Keratinocyte (primary cell): ENCODE measurements around the gene EHD3. TPM values are rescaled to one million over a fixed set of nuclear protein-coding genes. Genes with fewer than 3 reads are reported as not detected.

Experiments used
- DNase-seq: peaks from one replicate; pipeline ENCODE4 v3.0.0-alpha.2; 2011; ENCODE audit warnings: low read depth, missing footprints, low spot score
- FAIRE-seq: peaks from 2 replicates; lab custom pipeline; 2011; peaks lifted over from hg19 to GRCh38; lab: Jason Lieb, UNC
- H2AFZ ChIP-seq: 2 replicates; pipeline ENCODE4 v1.6.0; 2012; ENCODE audit warnings: low read length, control low read depth, inconsistent platforms; ENCODE audit not compliant: control insufficient read depth
- H3K27ac ChIP-seq: 2 replicates; pipeline ENCODE4 v1.5.1; 2011; ENCODE audit warnings: low read length; ENCODE audit not compliant: control insufficient read depth, insufficient read depth
- H3K27me3 ChIP-seq: 3 replicates; pipeline ENCODE4 v1.6.0; 2011; ENCODE audit warnings: low read length; ENCODE audit not compliant: control insufficient read depth, insufficient read depth; ENCODE audit errors: extremely low read depth
- H3K36me3 ChIP-seq, 2 experiments: 2 replicates in 1 of 2; 3 replicates in 1 of 2; pipeline ENCODE4 v1.5.1; 2011; ENCODE audit warnings: low read length in 2 of 2, mild to moderate bottlenecking in 1 of 2; ENCODE audit not compliant: control insufficient read depth in 2 of 2, insufficient read depth in 2 of 2; ENCODE audit errors: extremely low read depth in 1 of 2
- H3K4me1 ChIP-seq: 3 replicates; pipeline ENCODE4 v1.5.1; 2011; ENCODE audit warnings: low read length; ENCODE audit not compliant: control insufficient read depth, insufficient read depth; ENCODE audit errors: extremely low read depth
- H3K4me2 ChIP-seq: 3 replicates; pipeline ENCODE4 v1.6.0; 2011; ENCODE audit warnings: low read depth, low read length; ENCODE audit not compliant: control insufficient read depth, insufficient read depth; ENCODE audit errors: extremely low read depth
- H3K4me3 ChIP-seq, 3 experiments: fragments of 200-600 bp in 1 of 3; sonication (generic) in 1 of 3; 2 replicates in 2 of 3; 3 replicates in 1 of 3; pipeline ENCODE4 v1.5.1; 2011 to 2016; ENCODE audit warnings: low read length in 3 of 3, mild to moderate bottlenecking in 3 of 3, control low read depth in 2 of 3, inconsistent platforms in 1 of 3, low read depth in 1 of 3, mixed read lengths in 1 of 3, mixed run types in 1 of 3, moderate library complexity in 1 of 3; ENCODE audit not compliant: control insufficient read depth in 2 of 3, insufficient read depth in 2 of 3; ENCODE audit errors: extremely low read depth in 1 of 3
- H3K79me2 ChIP-seq: 2 replicates; pipeline ENCODE4 v1.6.0; 2012; ENCODE audit warnings: low read length; ENCODE audit not compliant: control insufficient read depth, insufficient read depth
- H3K9ac ChIP-seq: 3 replicates; pipeline ENCODE4 v1.6.0; 2011; ENCODE audit warnings: low read length; ENCODE audit not compliant: control insufficient read depth, insufficient read depth; ENCODE audit errors: extremely low read depth
- H3K9me1 ChIP-seq: 3 replicates; pipeline ENCODE4 v1.6.0; 2011; ENCODE audit warnings: low read length; ENCODE audit not compliant: control insufficient read depth, insufficient read depth; ENCODE audit errors: extremely low read depth
- H3K9me3 ChIP-seq: 2 replicates; pipeline ENCODE4 v1.5.1; 2012; ENCODE audit warnings: low read depth, low read length; ENCODE audit not compliant: control insufficient read depth
- H4K20me1 ChIP-seq: 3 replicates; pipeline ENCODE4 v1.6.0; 2011; ENCODE audit warnings: low read length; ENCODE audit not compliant: control insufficient read depth, insufficient read depth; ENCODE audit errors: extremely low read depth
- CTCF ChIP-seq, 3 experiments: IDR thresholded peaks in 1 of 3; conservative IDR thresholded peaks in 1 of 3; optimal IDR thresholded peaks in 1 of 3; 2 replicates in 2 of 3; 3 replicates in 1 of 3; pipeline versions ENCODE3 to v1.5.1; 2011; ENCODE audit warnings: low read length in 3 of 3, mild to moderate bottlenecking in 3 of 3, moderate library complexity in 2 of 3, control low read depth in 1 of 3, inconsistent platforms in 1 of 3; ENCODE audit not compliant: insufficient read depth in 2 of 3; ENCODE audit errors: extremely low read depth in 1 of 3
- EZH2 ChIP-seq: IDR thresholded peaks from one replicate; pipeline ENCODE4 v1.6.1; 2012; ENCODE audit warnings: inconsistent platforms, mild to moderate bottlenecking, low read length, moderate library complexity
- dilution Hi-C: fragments of 300-500 bp; cut with MboI; formaldehyde crosslinking; loops from one replicate; pipeline ENCODE4 v1.7.0; 2020; ENCODE audit warnings: low sequenced_read_pairs; ENCODE audit not compliant: extremely low pct_ligation_motif_present
- polyA plus RNA-seq, 5 experiments: library from polyadenylated mRNA; depleted of rRNA in 3 of 5; stranded (reverse) in 3 of 5; stranded (forward) in 1 of 5; unstranded in 1 of 5; fragments of >200 nt; gene quantifications; 1 replicate in 1 of 5; 2 replicates in 3 of 5; 3 replicates in 1 of 5; pipeline versions ENCODE4 v1.2.1 to v1.2.3, GENCODE V29; 2011 to 2012; ENCODE audit warnings: missing spikeins in 2 of 5, low read depth in 1 of 5, low replicate concordance in 1 of 5
- small RNA-seq, 3 experiments: library from RNA; depleted of rRNA; stranded (forward); fragments of <200 nt; gene quantifications; one replicate each; pipeline ENCODE3, GENCODE V24; 2012; ENCODE audit warnings: low read depth in 3 of 3, low replicate concordance in 1 of 3; ENCODE audit not compliant: insufficient read length in 3 of 3

EHD3 gene
- polyA plus RNA-seq, 1 donor (not counting 4 experiments of a cell fraction or from before 2014, with no cell fraction given) = 5.1 TPM

- Histone ChIP-seq H3K9me3 (no peaks in the 10 kb centered on the region), H3K27ac (no peak overlapping the region), H3K9ac (no peak overlapping the region), H3K36me3 (peaks cover 3 to 4% of the 10 kb centered on the region in 2 experiments), H3K79me2 (no peaks in the 10 kb centered on the region), H3K4me1 (peaks cover 3% of the 10 kb centered on the region), H3K4me2 (no peak overlapping the region), H3K9me1 (no peaks in the 10 kb centered on the region), H2AFZ (no peak overlapping the region), H3K27me3 (no peaks in the 10 kb centered on the region), H4K20me1 (no peaks in the 10 kb centered on the region), H3K4me3 (no peak overlapping the region)
- no peak for TF ChIP-seq CTCF (optimal IDR thresholded peaks at IDR 0.05 in 1 of 3, IDR thresholded peaks at IDR 0.05 in 1 of 3, conservative IDR thresholded peaks at IDR 0.05 in 1 of 3; ENCODE audit: extremely low read depth in 1 of 3, insufficient read depth in 2 of 3, low read length in 3 of 3)
- TF ChIP-seq EZH2 = no peak
- FAIRE-seq (no peak), DNase-seq (no peak)
- dilution Hi-C loops = no loop called here
These were observed 83.4 kb downstream of the EHD3 start for GRCh38 chr2:31317396-31317795.

GRCh38 chr2:31318361-31319336, 84.7 kb downstream of the EHD3 start:
- H3K9me3 ChIP-seq = no peaks in the 10 kb centered on the region
- no peak for TF ChIP-seq CTCF (optimal IDR thresholded peaks at IDR 0.05 in 1 of 3, IDR thresholded peaks at IDR 0.05 in 1 of 3, conservative IDR thresholded peaks at IDR 0.05 in 1 of 3; ENCODE audit: extremely low read depth in 1 of 3, insufficient read depth in 2 of 3, low read length in 3 of 3)
- no peak for TF ChIP-seq EZH2
- peaks cover 3% of the 10 kb centered on the region for H3K4me1 ChIP-seq
- H3K27ac ChIP-seq = no peak overlapping the region
- no peaks in the 10 kb centered on the region for H4K20me1 ChIP-seq
- no peak overlapping the region for H3K9ac ChIP-seq
- no peak overlapping the region for H2AFZ ChIP-seq
- no peaks in the 10 kb centered on the region for H3K79me2 ChIP-seq
- no peaks in the 10 kb centered on the region for H3K36me3 ChIP-seq
- H3K9me1 ChIP-seq = no peaks in the 10 kb centered on the region
- FAIRE-seq = no peak
- dilution Hi-C loops = no loop called here
- no peaks in the 10 kb centered on the region for H3K27me3 ChIP-seq
- DNase-seq = no peak
- no peak overlapping the region for H3K4me3 ChIP-seq
- no peak overlapping the region for H3K4me2 ChIP-seq

Small RNAs within 50 kb of the gene (small RNA-seq; reads per million reads assigned to genes)
- gene RNA5SP90 = 0 reads per million in 3 experiments

Other genes with a start within 250 kb of the EHD3 start
- 27.4 to 40.5 TPM (median 34.0 TPM) in 3 replicates for gene GALNT14, start 95.7 kb upstream of the EHD3 start, polyA plus RNA-seq
- gene CAPN14, start 16.6 kb upstream of the EHD3 start, polyA plus RNA-seq = 0.57 to 2.2 TPM (median 1.1 TPM) in 3 replicates
- gene XDH, start 180.6 kb downstream of the EHD3 start, polyA plus RNA-seq = 27.7 to 55.4 TPM (median 40.6 TPM) in 3 replicates